HepG2 (cell line): ENCODE data around the gene TNFAIP1. TPM values are rescaled to one million over a fixed set of nuclear protein-coding genes. Genes with fewer than 3 reads are reported as not detected.

Source experiments
- ADNP ChIP-seq: sonication (generic); formaldehyde crosslinking; IDR thresholded peaks from 2 replicates; pipeline ENCODE4 v1.4.0; 2020; ENCODE audit warnings: missing genetic modification reagents
- CBX5 ChIP-seq: sonication (generic); formaldehyde crosslinking; IDR thresholded peaks from 2 replicates; pipeline ENCODE4 v1.4.0; 2020; ENCODE audit warnings: missing genetic modification reagents, borderline replicate concordance
- CHD2 ChIP-seq: IDR thresholded peaks from 2 replicates; pipeline ENCODE4 v1.6.1; 2011; ENCODE audit warnings: low read depth, low read length, improper control_type of control experiment
- CSRNP1 ChIP-seq: sonication (generic); formaldehyde crosslinking; IDR thresholded peaks from 2 replicates; pipeline ENCODE4 v1.8.1; 2023; ENCODE audit warnings: mild to moderate bottlenecking, missing genetic modification reagents
- KLF9 ChIP-seq: IDR thresholded peaks from 2 replicates; pipeline ENCODE4 v1.6.1; 2016; ENCODE audit warnings: low read depth
- LCORL ChIP-seq, 2 experiments: fragments of 450-650 bp in 1 of 2; sonication (generic) in 1 of 2; formaldehyde crosslinking in 1 of 2; IDR thresholded peaks; 2 replicates each; pipeline versions ENCODE4 v1.5.0 to v1.6.1; 2017 to 2020; ENCODE audit warnings: antibody characterized with exemption in 1 of 2, missing genetic modification reagents in 1 of 2
- MEF2D ChIP-seq: sonication (generic); formaldehyde crosslinking; IDR thresholded peaks from 2 replicates; pipeline ENCODE4 v1.5.1; 2020; ENCODE audit warnings: mild to moderate bottlenecking, missing genetic modification reagents
- MLLT10 ChIP-seq: sonication (generic); formaldehyde crosslinking; IDR thresholded peaks from 2 replicates; pipeline ENCODE4 v1.4.0; 2020; ENCODE audit warnings: missing genetic modification reagents
- MXD4 ChIP-seq: IDR thresholded peaks from 2 replicates; pipeline ENCODE4 v1.6.1; 2016; ENCODE audit warnings: mild to moderate bottlenecking, missing biosample characterization, missing genetic modification reagents
- SKIL ChIP-seq: sonication (generic); formaldehyde crosslinking; IDR thresholded peaks from 2 replicates; pipeline ENCODE4 v1.8.0; 2022; ENCODE audit warnings: missing genetic modification reagents, mild to moderate bottlenecking, moderate library complexity, borderline replicate concordance
- SRF ChIP-seq: IDR thresholded peaks from 2 replicates; pipeline ENCODE4 v1.6.1; 2011; ENCODE audit warnings: mild to moderate bottlenecking, low read depth, low read length, moderate library complexity
- YY1 ChIP-seq: IDR thresholded peaks from 2 replicates; pipeline ENCODE4 v1.6.1; 2011; ENCODE audit warnings: low read length, low read depth, moderate library complexity, mild to moderate bottlenecking; ENCODE audit not compliant: insufficient read depth, insufficient replicate concordance
- ZBTB2 ChIP-seq: sonication (generic); formaldehyde crosslinking; IDR thresholded peaks from 2 replicates; pipeline ENCODE4 v1.8.0; 2022; ENCODE audit warnings: low read depth, missing genetic modification reagents
- ZBTB21 ChIP-seq: sonication (generic); formaldehyde crosslinking; IDR thresholded peaks from 2 replicates; pipeline ENCODE4 v1.4.0; 2020; ENCODE audit warnings: missing genetic modification reagents
- ZFAT ChIP-seq: sonication (generic); formaldehyde crosslinking; conservative IDR thresholded peaks from 2 replicates; pipeline ENCODE4 v1.8.1; 2023; ENCODE audit warnings: missing genetic modification reagents, inconsistent platforms
- ZNF572 ChIP-seq: sonication (generic); formaldehyde crosslinking; IDR thresholded peaks from 2 replicates; pipeline ENCODE4 v1.5.1; 2020; ENCODE audit warnings: mild to moderate bottlenecking, missing genetic modification reagents
- ZNF577 ChIP-seq: sonication (generic); formaldehyde crosslinking; IDR thresholded peaks from 2 replicates; pipeline ENCODE4 v1.4.0; 2020; ENCODE audit warnings: mild to moderate bottlenecking, low read depth, missing genetic modification reagents, borderline replicate concordance
- ZNF644 ChIP-seq: IDR thresholded peaks from 2 replicates; pipeline ENCODE4 v1.6.1; 2016; ENCODE audit warnings: low read depth
- ZSCAN20 ChIP-seq: sonication (generic); formaldehyde crosslinking; IDR thresholded peaks from 2 replicates; pipeline ENCODE4 v1.4.0; 2020; ENCODE audit warnings: missing genetic modification reagents, mild to moderate bottlenecking, borderline replicate concordance
- polyA plus RNA-seq, 8 experiments: library from polyadenylated mRNA; depleted of rRNA in 3 of 8; stranded (reverse) in 7 of 8; unstranded in 1 of 8; fragments of >200 nt; fragmentation: Illumina TruSeq in 4 of 8; extraction: Trizol in 4 of 8; gene quantifications; 2 replicates each; pipeline versions ENCODE4 v1.2.1 to v1.2.3, GENCODE V29; 2011 to 2016; ENCODE audit warnings: low read depth in 4 of 8, missing spikeins in 1 of 8, mixed read lengths in 1 of 8; ENCODE audit not compliant: insufficient read depth in 1 of 8
- total RNA-seq, 5 experiments: library from RNA; depleted of rRNA; stranded (reverse); fragments of >200 nt; fragmentation: Illumina TruSeq; extraction: Trizol; gene quantifications; 2 replicates each; pipeline ENCODE4 v1.2.3, GENCODE V29; 2016; ENCODE audit warnings: low read depth in 1 of 5
- TF ChIP-seq, protein P1 (sequence below): sonication (generic); formaldehyde crosslinking; IDR thresholded peaks from 2 replicates; pipeline ENCODE4; 2020; ENCODE audit warnings: missing genetic modification reagents, mild to moderate bottlenecking, borderline replicate concordance

Gene TNFAIP1
- total and polyA plus RNA-seq, 2 of the 13 experiments (the other 11 are each of a cell fraction or from before 2014, with no cell fraction given): 17.5 to 40.6 TPM

DNA sequence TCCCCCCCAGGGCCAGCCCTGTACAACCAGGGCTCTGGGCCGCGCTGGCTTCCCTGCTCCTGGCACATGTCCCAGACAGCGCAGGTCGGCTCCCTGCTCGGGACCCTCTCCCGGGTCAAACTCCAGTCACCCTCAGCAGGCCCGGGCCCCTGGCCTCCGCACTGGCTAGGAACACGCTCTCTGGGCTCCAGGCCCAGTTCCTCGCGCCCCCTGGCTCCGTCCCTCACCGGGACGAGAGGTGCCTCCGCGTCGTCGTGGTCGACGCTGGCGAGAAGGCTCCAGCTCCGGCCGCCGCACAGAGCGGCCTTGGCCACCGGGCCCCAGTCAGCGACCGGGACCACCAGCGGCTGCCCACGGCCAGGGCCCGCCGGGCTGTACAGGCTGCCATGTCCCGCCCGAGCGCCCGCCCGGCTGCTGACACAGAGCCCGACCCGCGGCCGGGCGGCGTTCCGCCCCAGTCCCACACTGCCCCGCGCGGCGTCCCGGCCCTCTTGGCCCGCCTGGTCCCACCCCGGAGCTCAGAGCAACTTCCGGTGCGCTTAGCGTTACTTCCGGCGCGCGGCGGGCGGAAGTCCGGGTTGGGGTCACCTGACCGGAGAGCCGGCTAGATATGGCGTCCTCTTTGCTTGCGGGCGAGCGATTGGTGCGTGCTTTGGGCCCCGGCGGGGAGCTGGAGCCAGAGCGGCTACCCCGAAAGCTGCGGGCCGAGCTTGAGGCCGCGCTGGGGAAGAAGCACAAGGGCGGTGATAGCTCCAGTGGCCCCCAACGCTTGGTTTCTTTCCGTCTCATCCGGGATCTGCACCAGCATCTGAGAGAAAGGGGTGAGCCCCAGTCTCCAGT lies 21.7 kb downstream of the TNFAIP1 start, which contains the start of gene POLDIP2 (continued):
- TF ChIP-seq ZBTB2 (CRISPR knock-in tag): peak; percentile 81
- TF ChIP-seq MLLT10 (CRISPR knock-in tag): no peak
- TF ChIP-seq ZBTB21: peak; percentile 53; the same call in 1 of the 2 replicates
- TF ChIP-seq KLF9: no peak
- no peak for TF ChIP-seq ZSCAN20 (CRISPR knock-in tag)
- no peak for TF ChIP-seq LCORL (IDR thresholded peaks at IDR 0.05)
- 0 out of 2 replicates have a peak, but pooled peaks have one; percentile 15 for TF ChIP-seq LCORL (CRISPR knock-in tag; IDR thresholded peaks at IDR 0.05)
- TF ChIP-seq ZFAT (CRISPR knock-in tag): no peak
- TF ChIP-seq ZNF577: no peak
- peak; percentile 88 for TF ChIP-seq MXD4 (CRISPR knock-in tag)
- TF ChIP-seq SRF: peak; percentile 36; the same call in 1 of the 2 replicates
- peak; percentile 37; the same call in 1 of the 2 replicates for TF ChIP-seq CBX5 (CRISPR knock-in tag)
- TF ChIP-seq CSRNP1: peak; percentile 96
- TF ChIP-seq CHD2: no peak
- TF ChIP-seq ADNP: no peak
- TF ChIP-seq ZNF572 (CRISPR knock-in tag): 0 out of 2 replicates have a peak, but pooled peaks have one; percentile 30
- TF ChIP-seq, protein P1, sequence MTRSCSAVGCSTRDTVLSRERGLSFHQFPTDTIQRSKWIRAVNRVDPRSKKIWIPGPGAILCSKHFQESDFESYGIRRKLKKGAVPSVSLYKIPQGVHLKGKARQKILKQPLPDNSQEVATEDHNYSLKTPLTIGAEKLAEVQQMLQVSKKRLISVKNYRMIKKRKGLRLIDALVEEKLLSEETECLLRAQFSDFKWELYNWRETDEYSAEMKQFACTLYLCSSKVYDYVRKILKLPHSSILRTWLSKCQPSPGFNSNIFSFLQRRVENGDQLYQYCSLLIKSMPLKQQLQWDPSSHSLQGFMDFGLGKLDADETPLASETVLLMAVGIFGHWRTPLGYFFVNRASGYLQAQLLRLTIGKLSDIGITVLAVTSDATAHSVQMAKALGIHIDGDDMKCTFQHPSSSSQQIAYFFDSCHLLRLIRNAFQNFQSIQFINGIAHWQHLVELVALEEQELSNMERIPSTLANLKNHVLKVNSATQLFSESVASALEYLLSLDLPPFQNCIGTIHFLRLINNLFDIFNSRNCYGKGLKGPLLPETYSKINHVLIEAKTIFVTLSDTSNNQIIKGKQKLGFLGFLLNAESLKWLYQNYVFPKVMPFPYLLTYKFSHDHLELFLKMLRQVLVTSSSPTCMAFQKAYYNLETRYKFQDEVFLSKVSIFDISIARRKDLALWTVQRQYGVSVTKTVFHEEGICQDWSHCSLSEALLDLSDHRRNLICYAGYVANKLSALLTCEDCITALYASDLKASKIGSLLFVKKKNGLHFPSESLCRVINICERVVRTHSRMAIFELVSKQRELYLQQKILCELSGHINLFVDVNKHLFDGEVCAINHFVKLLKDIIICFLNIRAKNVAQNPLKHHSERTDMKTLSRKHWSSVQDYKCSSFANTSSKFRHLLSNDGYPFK (CRISPR knock-in tag): peak; percentile 70; the same call in 1 of the 2 replicates
- TF ChIP-seq YY1: peak; percentile 96
- TF ChIP-seq SKIL (CRISPR knock-in tag): no peak
- TF ChIP-seq ZNF644 (CRISPR knock-in tag): no peak
- 0 out of 2 replicates have a peak, but pooled peaks have one; percentile 65 for TF ChIP-seq MEF2D
